ENCODE results near the gene SOCS6. TPM values are rescaled to one million over a fixed set of nuclear protein-coding genes. Genes with fewer than 3 reads are reported as not detected.
"Not testable (repeated sequence)": the region's sequence is repeated elsewhere in the genome, so short reads cannot be mapped to it uniquely, and the experiment has no call there.

Gene SOCS6
- polyA plus RNA-seq, 3 donors from 2014 or later: 1.4 to 2.8 TPM; not detected in 1

DNA sequence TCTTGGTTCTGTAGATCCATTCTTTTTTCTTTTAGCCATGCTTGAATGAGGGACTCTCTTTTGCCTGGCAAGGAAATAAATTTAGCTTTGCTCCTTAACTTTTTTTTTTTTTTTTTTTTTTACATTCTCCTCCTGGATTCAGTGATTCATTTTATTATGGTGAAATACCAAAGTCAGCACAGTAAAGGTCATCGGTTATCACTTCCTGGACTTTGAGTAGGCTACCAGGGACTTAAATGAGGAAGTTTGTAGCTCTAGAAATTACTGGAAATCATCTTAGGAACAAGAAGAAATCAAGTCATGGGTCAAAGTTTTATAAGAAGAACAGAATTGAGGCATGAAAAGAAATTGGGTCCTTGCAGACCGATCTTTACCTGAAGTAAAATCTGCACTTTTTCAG, 75.0 kb downstream of the SOCS6 start:
- no peak overlapping the region for H3K4me3 Mint-ChIP-seq
- DNase-seq: no peak
- H3K27me3 Mint-ChIP-seq (ENCODE audit: low read depth in 3 of 3): peaks cover 0 to 4% (median 0%) of the 10 kb centered on the region in 3 donors
- no peaks in the 10 kb centered on the region for H3K4me1 Mint-ChIP-seq
- H3K27ac Mint-ChIP-seq: no peak overlapping the region
- H3K36me3 Mint-ChIP-seq: no peaks in the 10 kb centered on the region
- H3K9me3 Mint-ChIP-seq: peaks cover 0 to 4% (median 0%) of the 10 kb centered on the region in 6 donors

DNA sequence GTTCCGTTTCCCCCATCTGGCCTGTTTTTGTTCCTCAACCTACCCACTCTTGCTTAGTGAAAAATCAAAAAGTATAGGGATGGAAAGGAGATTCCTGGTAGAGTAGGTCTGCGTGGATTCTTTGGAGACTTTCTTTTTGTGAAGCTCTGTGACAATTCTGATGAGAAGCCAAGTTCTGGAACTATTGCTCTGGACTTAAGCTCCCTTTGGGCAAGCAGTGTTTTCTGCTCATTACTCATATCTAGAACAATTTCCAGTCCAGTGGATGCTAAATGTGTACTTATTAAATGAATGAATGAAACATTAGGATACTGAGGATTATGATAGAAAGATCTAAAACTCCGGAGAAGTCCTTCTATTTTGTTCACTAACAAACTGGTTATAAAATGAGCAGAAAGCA, 76.5 kb downstream of the SOCS6 start:
- no peak overlapping the region for H3K27ac Mint-ChIP-seq
- H3K9me3 Mint-ChIP-seq: peaks cover 0 to 4% (median 0%) of the 10 kb centered on the region in 6 donors
- H3K4me1 Mint-ChIP-seq: no peaks in the 10 kb centered on the region
- H3K4me3 Mint-ChIP-seq: no peak overlapping the region
- H3K36me3 Mint-ChIP-seq: no peaks in the 10 kb centered on the region
- no peak for DNase-seq
- peaks cover 0 to 6% (median 0%) of the 10 kb centered on the region in 3 donors for H3K27me3 Mint-ChIP-seq (ENCODE audit: low read depth in 3 of 3)

- no peak overlapping the region for H3K27ac Mint-ChIP-seq
- peaks cover 0 to 4% (median 0%) of the 10 kb centered on the region in 6 donors for H3K9me3 Mint-ChIP-seq
- no peak overlapping the region for H3K4me3 Mint-ChIP-seq
- no peak for DNase-seq
- H3K27me3 Mint-ChIP-seq (ENCODE audit: low read depth in 3 of 3): peaks cover 0 to 6% (median 0%) of the 10 kb centered on the region in 3 donors
- no peaks in the 10 kb centered on the region for H3K36me3 Mint-ChIP-seq
- no peaks in the 10 kb centered on the region for H3K4me1 Mint-ChIP-seq
These were observed 77.3 kb downstream of the SOCS6 start for GRCh38 chr18:70366174-70366573.

- no peaks in the 10 kb centered on the region for H3K36me3 Mint-ChIP-seq
- H3K4me3 Mint-ChIP-seq: no peak overlapping the region
- DNase-seq: no peak
These were observed 77.8 kb downstream of the SOCS6 start for GRCh38 chr18:70366670-70367069.

GRCh38 chr18:70367344-70367743, 78.5 kb downstream of the SOCS6 start:
- not testable (repeated sequence) for DNase-seq; H3K4me1 Mint-ChIP-seq; H3K27me3 Mint-ChIP-seq (ENCODE audit: low read depth in 3 of 3); H3K27ac Mint-ChIP-seq; H3K9me3 Mint-ChIP-seq; H3K4me3 Mint-ChIP-seq; H3K36me3 Mint-ChIP-seq

More at GRCh38 chr18:70366670-70367069, 77.8 kb downstream of the SOCS6 start:
- no peaks in the 10 kb centered on the region for H3K4me1 Mint-ChIP-seq
- H3K9me3 Mint-ChIP-seq: peaks cover 0 to 4% (median 0%) of the 10 kb centered on the region in 6 donors
- no peak overlapping the region for H3K27ac Mint-ChIP-seq
- H3K27me3 Mint-ChIP-seq (ENCODE audit: low read depth in 3 of 3): peaks cover 0 to 6% (median 0%) of the 10 kb centered on the region in 3 donors

DNA sequence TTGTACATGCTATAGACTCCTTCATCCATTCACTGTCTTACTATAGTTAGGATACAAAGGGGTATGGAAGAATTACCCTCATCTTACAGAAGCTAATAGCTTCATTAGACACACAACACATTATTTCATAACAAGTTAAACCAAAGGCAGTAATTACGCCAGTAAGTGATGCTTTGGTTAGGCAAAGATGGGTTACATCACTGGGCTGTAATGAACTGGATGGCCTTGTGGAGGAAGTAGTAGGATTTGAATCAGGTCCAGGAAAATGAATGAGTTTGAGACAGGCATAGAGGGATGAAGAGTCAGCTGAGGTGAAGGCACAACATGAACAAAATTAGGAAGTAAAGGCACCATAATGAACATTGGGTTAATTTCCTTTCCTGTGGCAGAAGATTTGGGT, 80.1 kb downstream of the SOCS6 start:
- Mint-ChIP-seq H3K27ac (no peak overlapping the region), H3K4me1 (no peaks in the 10 kb centered on the region), H3K9me3 (peaks cover 0 to 4% (median 0%) of the 10 kb centered on the region in 6 donors), H3K4me3 (no peak overlapping the region), H3K27me3 (ENCODE audit: low read depth in 3 of 3) (peaks cover 0 to 6% (median 3%) of the 10 kb centered on the region in 3 donors), H3K36me3 (no peaks in the 10 kb centered on the region)
- DNase-seq: no peak

DNA sequence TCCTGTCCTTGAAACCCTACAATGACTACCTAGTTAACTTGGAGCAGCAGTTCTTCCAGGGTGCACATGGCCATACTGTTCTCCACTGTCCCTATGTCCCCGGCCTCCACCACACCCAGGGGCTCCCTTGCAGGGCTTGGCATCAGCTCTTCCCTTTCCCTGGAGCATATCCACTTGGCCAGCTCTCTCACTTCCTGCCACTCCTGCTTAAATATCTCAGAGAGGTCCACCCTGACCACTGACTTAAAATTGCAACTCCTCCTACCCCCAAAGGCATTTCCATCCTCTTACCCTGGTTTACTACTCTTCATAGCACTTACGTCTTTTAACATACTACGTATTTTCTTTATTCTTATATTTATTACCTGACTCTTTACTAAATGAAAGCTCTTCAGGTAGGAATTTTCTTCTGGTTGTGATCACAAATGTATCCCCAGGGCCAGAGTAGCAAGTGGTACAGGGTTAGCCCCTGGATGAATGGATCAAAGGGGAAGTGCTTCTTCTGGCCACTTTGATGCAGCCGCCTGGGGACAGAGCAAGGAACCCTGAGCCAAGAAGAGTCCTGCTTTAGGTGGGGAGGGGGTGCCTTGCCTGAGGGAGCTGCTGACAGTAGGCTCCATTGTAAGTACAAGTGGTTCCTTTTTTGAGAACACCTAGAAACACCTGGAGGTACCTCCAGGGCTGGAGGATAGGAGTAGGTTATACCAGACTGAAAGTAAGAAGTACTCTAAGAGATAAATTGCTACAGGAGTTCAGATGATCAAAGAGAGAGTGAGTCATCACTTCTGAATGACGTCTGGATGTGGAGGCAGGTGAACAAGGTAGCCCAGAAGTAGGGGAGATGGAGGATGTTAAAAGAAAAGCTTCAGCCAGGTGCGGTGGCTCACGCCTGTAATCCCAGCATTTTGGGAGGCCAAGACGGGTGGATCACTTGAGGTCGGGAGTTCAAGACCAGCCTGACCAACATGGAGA, 82.2 kb downstream of the SOCS6 start:
- Mint-ChIP-seq H3K27ac (no peak overlapping the region), H3K27me3 (ENCODE audit: low read depth in 3 of 3) (peaks cover 0 to 6% (median 3%) of the 10 kb centered on the region in 3 donors), H3K36me3 (no peaks in the 10 kb centered on the region), H3K4me1 (no peaks in the 10 kb centered on the region), H3K9me3 (peaks cover 0 to 4% (median 0%) of the 10 kb centered on the region in 6 donors), H3K4me3 (no peak overlapping the region)
- no peak for DNase-seq

- Mint-ChIP-seq H3K4me1 (no peaks in the 10 kb centered on the region), H3K27me3 (ENCODE audit: low read depth in 3 of 3) (peaks cover 0 to 4% (median 2%) of the 10 kb centered on the region in 3 donors), H3K36me3 (no peaks in the 10 kb centered on the region), H3K27ac (no peak overlapping the region), H3K9me3 (peaks cover 0 to 2% (median 0%) of the 10 kb centered on the region in 6 donors), H3K4me3 (no peak overlapping the region)
- DNase-seq: no peak
These were observed 83.1 kb downstream of the SOCS6 start for GRCh38 chr18:70371908-70372307.

DNA sequence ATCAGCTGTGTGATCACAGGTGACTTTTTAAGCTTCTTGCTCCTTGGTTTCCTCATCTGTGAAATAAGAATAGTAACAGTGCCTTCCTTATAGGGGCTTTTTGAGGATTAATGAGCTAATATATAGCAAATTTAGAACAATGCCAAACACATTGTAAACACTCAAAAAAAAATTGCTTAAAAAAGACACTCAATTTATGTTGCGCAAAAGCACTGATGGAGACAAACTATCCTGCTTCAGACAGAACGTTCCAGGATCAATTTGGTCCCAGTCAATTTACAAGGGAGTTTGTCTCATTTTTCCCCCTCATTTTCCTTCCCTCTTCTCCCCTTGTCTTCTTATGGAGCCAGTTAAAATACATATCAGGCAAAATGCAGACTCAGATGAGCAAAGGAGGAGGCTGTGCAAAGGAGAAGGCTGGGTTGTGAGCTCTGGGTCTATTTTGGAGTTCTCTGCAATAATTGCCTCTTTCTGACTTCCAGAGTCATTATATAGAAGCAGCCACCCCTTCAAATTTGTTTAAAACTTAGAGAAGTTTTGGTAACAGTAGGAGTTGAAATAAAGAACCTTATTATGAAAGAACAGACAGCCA, 83.7 kb downstream of the SOCS6 start:
- H3K4me3 Mint-ChIP-seq: no peak overlapping the region
- H3K27me3 Mint-ChIP-seq (ENCODE audit: low read depth in 3 of 3): peaks cover 0 to 4% (median 2%) of the 10 kb centered on the region in 3 donors
- no peak for DNase-seq
- no peak overlapping the region for H3K27ac Mint-ChIP-seq
- no peaks in the 10 kb centered on the region for H3K36me3 Mint-ChIP-seq
- no peaks in the 10 kb centered on the region for H3K4me1 Mint-ChIP-seq
- peaks cover 0 to 2% (median 0%) of the 10 kb centered on the region in 6 donors for H3K9me3 Mint-ChIP-seq

- H3K4me1 Mint-ChIP-seq: no peaks in the 10 kb centered on the region
These were observed 84.2 kb downstream of the SOCS6 start for GRCh38 chr18:70373042-70373519.

DNA sequence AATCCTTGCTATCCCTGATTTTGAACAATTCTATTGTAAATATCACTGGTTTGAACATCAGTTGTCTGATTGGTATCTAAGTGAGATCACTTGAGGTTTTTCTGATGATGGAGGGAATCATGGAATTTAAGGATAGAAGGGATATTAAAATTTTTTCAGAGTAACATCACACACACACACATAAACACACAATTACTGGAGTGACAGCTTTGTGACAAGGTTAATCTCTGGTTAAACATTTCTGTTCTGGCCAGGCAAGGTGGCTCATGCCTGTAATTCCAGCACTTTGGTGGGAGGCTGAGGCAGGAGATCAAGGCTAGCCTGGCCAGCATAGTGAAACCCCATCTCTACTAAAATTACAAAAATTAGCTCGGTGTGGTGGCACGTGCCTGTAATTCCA, 85.3 kb downstream of the SOCS6 start:
- Mint-ChIP-seq H3K4me3 (no peak overlapping the region), H3K36me3 (no peaks in the 10 kb centered on the region), H3K4me1 (no peaks in the 10 kb centered on the region), H3K27ac (no peak overlapping the region), H3K27me3 (ENCODE audit: low read depth in 3 of 3) (peaks cover 2 to 4% (median 2%) of the 10 kb centered on the region in 3 donors), H3K9me3 (peaks cover 0 to 2% (median 0%) of the 10 kb centered on the region in 6 donors)
- DNase-seq: no peak

More at GRCh38 chr18:70373042-70373519, 84.2 kb downstream of the SOCS6 start:
- DNase-seq: no peak
- H3K36me3 Mint-ChIP-seq: no peaks in the 10 kb centered on the region
- H3K4me3 Mint-ChIP-seq: no peak overlapping the region
- peaks cover 0 to 4% (median 2%) of the 10 kb centered on the region in 3 donors for H3K27me3 Mint-ChIP-seq (ENCODE audit: low read depth in 3 of 3)
- H3K9me3 Mint-ChIP-seq: peaks cover 0 to 2% (median 0%) of the 10 kb centered on the region in 6 donors
- H3K27ac Mint-ChIP-seq: no peak overlapping the region

DNA sequence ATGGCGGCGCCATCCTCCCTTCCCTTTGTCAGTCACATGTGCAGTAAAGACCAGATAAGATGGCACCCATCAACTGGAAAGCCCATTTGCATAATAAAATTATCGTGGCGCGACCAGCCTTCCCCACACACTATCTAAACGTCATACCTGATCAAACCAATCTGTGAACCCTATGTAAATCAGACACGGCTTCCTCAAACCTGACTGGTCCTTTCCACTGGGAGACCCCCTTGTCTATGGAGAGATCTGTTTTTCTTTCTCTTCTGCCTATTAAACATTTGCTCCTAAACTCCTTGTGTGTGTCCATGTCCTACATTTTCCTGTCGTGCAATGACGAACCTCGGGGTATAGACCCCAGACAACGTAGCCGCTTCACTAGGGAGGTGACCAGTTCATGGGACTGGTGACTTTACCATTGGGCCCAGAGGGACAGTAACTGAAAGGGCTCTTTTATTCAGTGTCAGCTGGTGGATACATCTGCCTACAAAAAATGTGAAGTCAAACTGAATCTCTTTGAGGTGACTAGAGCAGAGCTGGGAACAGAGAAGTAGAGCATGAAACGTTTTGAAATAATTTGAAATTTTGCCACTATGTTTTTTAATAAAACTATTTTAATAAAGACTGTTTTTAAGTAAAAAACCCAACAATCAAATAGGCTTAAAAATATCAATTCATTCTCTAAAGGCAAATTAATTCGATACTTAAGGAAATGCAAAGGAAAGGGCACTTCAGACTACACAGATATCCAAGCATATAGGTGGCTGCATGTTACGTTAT, 87.5 kb downstream of the SOCS6 start:
- no peaks in the 10 kb centered on the region for H3K4me1 Mint-ChIP-seq
- no peaks in the 10 kb centered on the region for H3K9me3 Mint-ChIP-seq
- H3K36me3 Mint-ChIP-seq: no peaks in the 10 kb centered on the region
- no peak overlapping the region for H3K4me3 Mint-ChIP-seq
- peaks cover 2 to 4% (median 3%) of the 10 kb centered on the region in 3 donors for H3K27me3 Mint-ChIP-seq (ENCODE audit: low read depth in 3 of 3)
- DNase-seq: no peak
- no peak overlapping the region for H3K27ac Mint-ChIP-seq

GRCh38 chr18:70376914-70377258, 88.0 kb downstream of the SOCS6 start:
- Mint-ChIP-seq H3K27ac (no peak overlapping the region), H3K9me3 (no peaks in the 10 kb centered on the region), H3K4me1 (no peaks in the 10 kb centered on the region), H3K4me3 (no peak overlapping the region), H3K36me3 (no peaks in the 10 kb centered on the region), H3K27me3 (ENCODE audit: low read depth in 3 of 3) (peaks cover 2 to 4% (median 3%) of the 10 kb centered on the region in 3 donors)
- no peak for DNase-seq
